ENCODE measurements around the gene NENF. TPM values are rescaled to one million over a fixed set of nuclear protein-coding genes. Genes with fewer than 3 reads are reported as not detected.
"Not testable (repeated sequence)": the region's sequence is repeated elsewhere in the genome, so short reads cannot be mapped to it uniquely, and the experiment has no call there.

The NENF gene
- total RNA-seq: 45.6 TPM
- long read RNA-seq, transcript NENF-204 (3 exons, 845 nt): minor isoform, 5 of 54 reads
- long read RNA-seq, transcript NENF-201 (4 exons, 949 nt): major isoform, 46 of 54 reads
- long read RNA-seq, partial matches to known transcripts: 2 of 54 reads
- long read RNA-seq, other reads (novel, unspliced or antisense): 0 of 54 reads

- DNase-seq (peak; percentile 93), ATAC-seq (peak; percentile 99)
- Histone ChIP-seq H3K9me3 (no peaks in the 10 kb centered on the region), H3K27ac (peak within 1 kb of the TSS; percentile 75), H3K27me3 (no peaks in the 10 kb centered on the region), H3K4me1 (peaks cover 9% of the 10 kb centered on the region), H3K4me3 (peak within 1 kb of the TSS; percentile 67), H3K36me3 (no peaks in the 10 kb centered on the region)
- no peak for TF ChIP-seq CTCF (IDR thresholded peaks at IDR 0.05)
- intact Hi-C loops (cut with DNase I): no loop called here
These were observed at the start of gene NENF for GRCh38 chr1:212432661-212433576. TSS of gene NENF (plus strand) at chr1:212432920. CDS start at chr1:212432944, 24 bp downstream.

- TF ChIP-seq CTCF (IDR thresholded peaks at IDR 0.05): no peak
- Histone ChIP-seq H3K27me3 (no peaks in the 10 kb centered on the region), H3K36me3 (peaks cover 19% of the 10 kb centered on the region), H3K9me3 (no peaks in the 10 kb centered on the region), H3K27ac (no peak overlapping the region), H3K4me3 (no peak overlapping the region), H3K4me1 (no peaks in the 10 kb centered on the region)
- ATAC-seq: no peak
- DNase-seq: no peak
- intact Hi-C loops (cut with DNase I): no loop called here
These were observed 46.7 kb upstream of the NENF start for GRCh38 chr1:212386029-212386428.

- TF ChIP-seq CTCF (IDR thresholded peaks at IDR 0.05): no peak
- Histone ChIP-seq H3K36me3 (peaks cover 18% of the 10 kb centered on the region), H3K27ac (no peak overlapping the region), H3K9me3 (no peaks in the 10 kb centered on the region), H3K4me1 (no peaks in the 10 kb centered on the region), H3K4me3 (no peak overlapping the region), H3K27me3 (no peaks in the 10 kb centered on the region)
- DNase-seq (no peak), ATAC-seq (no peak)
- intact Hi-C loops (cut with DNase I): no loop called here
These were observed 43.6 kb upstream of the NENF start for GRCh38 chr1:212388985-212389716.

GRCh38 chr1:212395678-212396437 is 36.9 kb upstream of the NENF start:
- H3K36me3 ChIP-seq; intact Hi-C loops (cut with DNase I); ATAC-seq; H3K27me3 ChIP-seq; H3K4me3 ChIP-seq; H3K4me1 ChIP-seq; H3K9me3 ChIP-seq; DNase-seq; H3K27ac ChIP-seq: not testable (repeated sequence)

GRCh38 chr1:212396638-212397037 is 36.1 kb upstream of the NENF start:
- no peak for ATAC-seq
- Histone ChIP-seq H3K27ac (no peak overlapping the region), H3K9me3 (peaks cover 7% of the 10 kb centered on the region), H3K4me3 (no peak overlapping the region), H3K36me3 (no peaks in the 10 kb centered on the region), H3K4me1 (no peaks in the 10 kb centered on the region), H3K27me3 (no peaks in the 10 kb centered on the region)
- intact Hi-C loops (cut with DNase I): no loop called here
- no peak for TF ChIP-seq CTCF (IDR thresholded peaks at IDR 0.05)
- no peak for DNase-seq
